Adrenal gland (tissue), 12 donors: Measurements from ENCODE around the gene AACS. TPM values are rescaled to one million over a fixed set of nuclear protein-coding genes. Genes with fewer than 3 reads are reported as not detected.
"Not testable (repeated sequence)": the region's sequence is repeated elsewhere in the genome, so short reads cannot be mapped to it uniquely, and the experiment has no call there.

ENCODE experiments used
- DNase-seq, 7 donors: peaks; one replicate each; pipeline ENCODE4 v3.0.0-alpha.2; 2019 to 2020
- H3K27ac ChIP-seq, 5 donors: fragments of 200-600 bp; sonication (generic) in 4 of 5; 1 replicate in 3 of 5; 2 replicates in 2 of 5; pipeline versions ENCODE4 v1.5.1 to v1.8.0; 2016 to 2020; ENCODE audit warnings: mild to moderate bottlenecking in 1 of 5
- H3K27me3 ChIP-seq: fragments of 200-600 bp; 2 replicates; pipeline ENCODE4 v1.8.0; 2021
- H3K36me3 ChIP-seq, 2 donors: fragments of 200-600 bp; replicated peaks in 1 of 2; 1 replicate in 1 of 2; 2 replicates in 1 of 2; pipeline versions ENCODE4 v1.5.1 to v1.8.0; 2018 to 2022
- H3K4me1 ChIP-seq, 2 donors: fragments of 200-600 bp; replicated peaks in 1 of 2; 1 replicate in 1 of 2; 2 replicates in 1 of 2; pipeline versions ENCODE4 v1.5.1 to v1.8.0; 2018 to 2021
- H3K4me3 ChIP-seq, 4 donors: fragments of 200-600 bp; sonication (generic) in 3 of 4; one replicate each; pipeline ENCODE4 v1.5.1; 2016 to 2018
- H3K9me3 ChIP-seq, 3 donors: fragments of 200-600 bp; sonication (generic) in 1 of 3; replicated peaks in 1 of 3; 1 replicate in 2 of 3; 2 replicates in 1 of 3; pipeline versions ENCODE4 v1.5.1 to v1.8.0; 2016 to 2021
- POLR2A ChIP-seq, 2 donors: fragments of 450-650 bp; IDR thresholded peaks; one replicate each; pipeline ENCODE4 v1.6.1; 2017; ENCODE audit warnings: antibody characterized with exemption in 2 of 2, mild to moderate bottlenecking in 2 of 2, moderate library complexity in 1 of 2
- WGBS, 4 donors: extraction: QIAGEN DNeasy Blood & Tissue Kit in 2 of 4; methylation state at CpG; one replicate each; pipeline versions ENCODE4 v1.1.5 to v1.1.7; 2013 to 2017; 5-methylcytosine and 5-hydroxymethylcytosine counted together
- intact Hi-C, 2 donors: fragments of 100-400 bp; cut with DNase I; formaldehyde crosslinking; loops; one replicate each; pipeline versions ENCODE4 v1.14.1 to v1.15.0; 2022 to 2023
- polyA plus RNA-seq, 3 donors: library from polyadenylated mRNA; stranded (reverse); fragments of 200-250 nt in 2 of 3; fragments of 350-450 nt in 1 of 3; fragmentation: Illumina TruSeq in 1 of 3; extraction: RNeasy Lipid Tissue Mini Kit (QIAGEN cat#74804) in 1 of 3; gene quantifications; one replicate each; pipeline ENCODE4 v1.2.3, GENCODE V29; 2013 to 2014
- total RNA-seq, 9 donors: library from RNA; depleted of rRNA in 4 of 9; stranded (reverse); fragments of >200 nt in 4 of 9; fragments of 120-200 nt in 1 of 9; fragmentation: NEBNext Ultra II Directional in 1 of 9; extraction: Animal tissue kit (Norgen Biotek cat#: 25700) in 1 of 9; gene quantifications; one replicate each; pipeline versions ENCODE4 v1.1.0 to v1.2.4, GENCODE V29; 2013 to 2023
- TF ChIP-seq, protein P1 (sequence below), 6 experiments: fragments of 450-650 bp in 4 of 6; fragments of 200-600 bp in 2 of 6; sonication (generic) in 1 of 6; IDR thresholded peaks; 1 replicate in 5 of 6; 2 replicates in 1 of 6; pipeline versions ENCODE4 v1.5.1 to v1.8.0; 2016 to 2021; ENCODE audit warnings: antibody characterized with exemption in 6 of 6, mild to moderate bottlenecking in 2 of 6, moderate library complexity in 1 of 6
- donor health status: healthy with polysubstance abuse.
- donor health status: Bipolar disorder and iron deficiency.
- donor health status: DM: yes; HTN: yes; CAD: no.
- donor health status: DM: no; HTN: no; CAD: no.
- donor health status: DM: no; HTN: no; CAD: no.
- donor health status: DM: yes; HTN: yes; CAD: no.

The AACS gene
- total and polyA plus RNA-seq, 12 donors, result 8.0 to 31.7 (median 15.4) TPM

DNA sequence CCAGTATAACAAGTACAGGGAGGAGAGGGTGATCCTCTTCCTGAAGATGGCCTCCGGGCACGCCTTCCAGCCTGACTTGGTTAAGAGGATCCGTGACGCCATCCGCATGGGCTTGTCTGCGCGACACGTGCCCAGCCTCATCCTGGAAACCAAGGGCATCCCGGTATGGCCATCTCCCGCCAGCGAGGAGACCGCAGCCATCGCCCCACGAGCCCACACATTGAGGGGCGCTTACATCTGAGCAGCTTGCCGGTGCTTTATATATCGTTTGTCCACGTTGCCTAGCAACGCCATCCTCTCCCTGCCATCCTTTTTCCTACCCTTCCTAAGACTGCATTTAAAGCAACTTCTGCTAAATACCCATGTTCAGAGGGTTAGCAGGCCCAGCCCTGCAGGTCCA lies 71.5 kb downstream of the AACS start:
- 88 to 95% (median 91%) methylated on average over 10 to 19 of the region's 19 CpGs for WGBS, 4 donors
- no peaks in the 10 kb centered on the region for H3K4me1 ChIP-seq
- H3K36me3 ChIP-seq, result no peaks in the 10 kb centered on the region
- no peak for DNase-seq
- no peak overlapping the region for H3K4me3 ChIP-seq
- TF ChIP-seq POLR2A (IDR thresholded peaks at IDR 0.05), result no peak
- TF ChIP-seq, protein P1, sequence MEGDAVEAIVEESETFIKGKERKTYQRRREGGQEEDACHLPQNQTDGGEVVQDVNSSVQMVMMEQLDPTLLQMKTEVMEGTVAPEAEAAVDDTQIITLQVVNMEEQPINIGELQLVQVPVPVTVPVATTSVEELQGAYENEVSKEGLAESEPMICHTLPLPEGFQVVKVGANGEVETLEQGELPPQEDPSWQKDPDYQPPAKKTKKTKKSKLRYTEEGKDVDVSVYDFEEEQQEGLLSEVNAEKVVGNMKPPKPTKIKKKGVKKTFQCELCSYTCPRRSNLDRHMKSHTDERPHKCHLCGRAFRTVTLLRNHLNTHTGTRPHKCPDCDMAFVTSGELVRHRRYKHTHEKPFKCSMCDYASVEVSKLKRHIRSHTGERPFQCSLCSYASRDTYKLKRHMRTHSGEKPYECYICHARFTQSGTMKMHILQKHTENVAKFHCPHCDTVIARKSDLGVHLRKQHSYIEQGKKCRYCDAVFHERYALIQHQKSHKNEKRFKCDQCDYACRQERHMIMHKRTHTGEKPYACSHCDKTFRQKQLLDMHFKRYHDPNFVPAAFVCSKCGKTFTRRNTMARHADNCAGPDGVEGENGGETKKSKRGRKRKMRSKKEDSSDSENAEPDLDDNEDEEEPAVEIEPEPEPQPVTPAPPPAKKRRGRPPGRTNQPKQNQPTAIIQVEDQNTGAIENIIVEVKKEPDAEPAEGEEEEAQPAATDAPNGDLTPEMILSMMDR (IDR thresholded peaks at IDR 0.05), result no peak
- intact Hi-C loops, result no loop called here
- no peaks in the 10 kb centered on the region for H3K27me3 ChIP-seq
- H3K27ac ChIP-seq, result no peak overlapping the region
- no peaks in the 10 kb centered on the region for H3K9me3 ChIP-seq

DNA sequence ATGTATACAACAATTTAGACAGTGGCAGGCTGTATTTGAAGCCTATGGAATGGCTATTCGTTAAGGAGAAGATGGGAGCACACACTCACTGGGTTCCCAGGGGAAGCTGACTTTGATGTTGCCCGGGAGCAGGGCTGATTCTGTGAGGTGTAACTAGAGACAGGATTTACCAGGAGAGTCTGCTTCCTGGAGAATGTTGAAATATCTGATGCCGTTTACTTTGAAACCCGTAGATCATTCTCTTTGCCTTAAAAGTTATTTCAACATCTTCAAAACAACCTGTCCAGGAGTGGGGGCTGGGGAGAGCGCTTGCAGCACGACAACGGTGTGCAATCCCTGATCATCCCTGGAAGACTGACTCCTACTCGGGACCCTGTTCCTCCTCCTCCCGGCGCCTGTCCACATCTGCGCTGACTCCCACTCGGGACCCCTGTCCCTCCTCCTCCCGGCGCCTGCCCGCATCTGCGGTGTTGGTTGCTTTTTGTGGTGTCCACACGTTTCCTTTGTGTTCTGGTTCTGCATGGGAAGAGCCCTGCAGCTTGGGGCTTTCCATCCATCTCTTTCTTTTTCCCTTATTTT lies 72.6 kb downstream of the AACS start:
- Histone ChIP-seq H3K27me3 (no peaks in the 10 kb centered on the region), H3K9me3 (no peaks in the 10 kb centered on the region), H3K27ac (no peak overlapping the region), H3K4me3 (no peak overlapping the region), H3K36me3 (no peaks in the 10 kb centered on the region), H3K4me1 (no peaks in the 10 kb centered on the region)
- no peak for TF ChIP-seq POLR2A (IDR thresholded peaks at IDR 0.05)
- TF ChIP-seq, protein P1 (IDR thresholded peaks at IDR 0.05), result no peak
- intact Hi-C loops, result no loop called here
- no peak for DNase-seq
- 89 to 94% (median 90%) methylated on average over 17 of the region's 17 CpGs for WGBS, 4 donors

DNA sequence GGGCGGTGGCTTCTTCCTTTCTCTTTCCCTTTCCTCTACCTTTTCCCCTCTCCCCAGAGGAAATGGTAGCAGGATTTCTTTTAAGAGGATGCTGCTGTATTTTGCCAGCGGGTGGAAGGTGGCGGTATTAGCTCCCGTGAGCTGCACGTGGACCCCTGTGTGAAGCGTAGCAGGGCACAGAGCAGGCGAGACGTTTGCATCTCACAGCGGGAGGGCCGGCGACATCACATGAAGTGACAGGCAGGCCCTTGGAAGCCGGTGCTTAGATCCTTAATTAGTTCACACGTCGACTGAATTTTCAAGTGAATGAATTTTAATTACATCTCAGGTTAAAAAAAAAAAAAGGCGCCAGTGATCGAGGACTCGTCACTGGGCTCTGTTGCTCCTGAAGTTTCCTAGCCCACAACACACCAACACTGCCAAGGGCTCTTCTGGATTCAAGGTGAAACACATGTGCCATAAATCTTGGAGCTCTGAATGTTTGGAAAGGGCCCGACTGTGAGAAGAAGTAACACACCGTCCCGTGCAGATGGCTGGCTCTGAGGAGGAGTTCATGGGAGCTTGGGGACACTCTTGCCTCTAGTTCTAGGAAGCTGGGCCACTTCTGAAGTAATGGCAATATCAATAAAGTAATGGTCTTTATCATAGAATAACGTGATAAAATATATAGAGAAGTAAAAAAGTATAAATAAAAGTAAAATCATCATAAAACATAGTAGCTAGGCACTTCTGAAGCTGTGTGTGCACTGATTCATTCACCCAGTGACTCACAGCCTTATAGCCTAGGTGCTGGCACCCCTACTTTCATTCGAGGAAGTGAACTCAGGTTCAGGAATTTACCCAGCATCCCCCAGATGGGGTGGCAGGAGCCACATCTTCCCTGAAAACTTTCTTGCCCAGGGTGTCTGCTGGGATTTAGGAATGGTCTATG lies 75.3 kb downstream of the AACS start:
- intact Hi-C loops, result no loop called here
- Histone ChIP-seq H3K36me3 (no peaks in the 10 kb centered on the region), H3K4me1 (no peaks in the 10 kb centered on the region), H3K27ac (no peak overlapping the region), H3K9me3 (no peaks in the 10 kb centered on the region), H3K4me3 (no peak overlapping the region), H3K27me3 (no peaks in the 10 kb centered on the region)
- WGBS, 4 donors, result 58 to 73% (median 63%) methylated on average over 21 to 22 of the region's 22 CpGs
- TF ChIP-seq, protein P1 (IDR thresholded peaks at IDR 0.05), result no peak
- DNase-seq, result no peak

DNA sequence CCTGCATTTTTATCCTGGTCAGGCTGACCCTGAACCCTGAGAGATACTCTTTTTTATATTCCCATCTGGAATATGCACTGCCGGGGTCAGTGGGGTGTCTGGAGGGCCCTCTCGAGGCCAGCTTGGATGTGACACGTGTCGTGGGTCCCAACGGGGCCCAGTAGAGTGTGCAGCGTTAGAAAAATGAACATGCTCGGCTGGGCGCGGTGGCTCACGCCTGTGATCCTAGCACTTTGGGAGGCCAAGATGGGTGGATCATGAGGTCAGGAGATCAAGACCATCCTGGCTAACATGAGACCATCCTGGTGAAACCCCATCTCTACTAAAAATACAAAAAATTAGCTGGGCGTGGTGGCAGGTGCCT lies 76.0 kb downstream of the AACS start:
- H3K27ac ChIP-seq, H3K4me3 ChIP-seq, H3K4me1 ChIP-seq, H3K27me3 ChIP-seq, intact Hi-C loops, H3K36me3 ChIP-seq, DNase-seq, H3K9me3 ChIP-seq: not testable (repeated sequence)
- WGBS, 4 donors, result 83 to 91% (median 88%) methylated on average over 11 of the region's 11 CpGs
